ENCODE measurements around the gene TMEM89. TPM values are rescaled to one million over a fixed set of nuclear protein-coding genes. Genes with fewer than 3 reads are reported as not detected.

TMEM89 gene
- total and polyA plus RNA-seq, 2 of the 13 experiments (the other 11 are each of a cell fraction or from before 2014, with no cell fraction given), result 0.31 to 0.59 TPM

DNA sequence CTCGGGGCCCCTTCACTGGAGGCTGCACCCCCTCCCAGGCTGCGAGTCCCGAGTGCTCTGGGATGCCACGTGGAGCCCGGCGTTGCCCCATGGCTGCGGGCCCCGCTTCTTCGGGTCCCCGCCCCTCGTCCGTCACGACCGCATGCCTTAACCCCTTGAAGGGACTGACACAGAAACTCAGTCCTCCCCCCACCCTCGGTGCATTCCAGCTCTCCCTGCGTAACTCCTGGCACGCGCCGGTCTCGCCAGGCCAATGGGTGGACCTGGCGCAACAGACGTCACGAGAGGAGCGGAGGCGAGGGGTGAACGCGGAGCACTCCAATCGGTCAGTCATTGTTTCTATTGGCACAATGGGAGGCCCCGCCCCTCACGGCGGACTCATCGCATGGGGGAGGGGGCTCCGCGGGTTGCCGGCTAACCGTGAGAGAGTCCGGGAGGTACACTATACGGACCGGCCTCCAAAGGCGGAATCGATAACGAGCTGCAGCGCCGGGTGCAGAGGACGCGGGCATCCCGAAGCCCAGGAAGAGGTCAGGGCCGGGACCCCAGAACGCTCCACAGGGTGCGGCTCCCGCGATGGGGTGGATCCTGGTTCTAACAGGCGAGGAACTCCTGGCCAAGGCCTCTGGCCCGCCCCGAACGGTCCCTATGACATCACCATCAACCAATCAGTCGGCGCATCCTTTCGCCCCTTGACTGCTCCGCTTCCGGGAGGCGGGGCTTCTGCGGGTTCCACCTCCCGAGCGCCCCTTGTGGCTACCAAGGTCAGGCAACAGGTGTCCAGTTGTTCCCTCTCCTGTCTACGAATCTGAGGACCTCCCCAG is 42.1 kb upstream of the TMEM89 start (continued):
- TF ChIP-seq, protein P1, sequence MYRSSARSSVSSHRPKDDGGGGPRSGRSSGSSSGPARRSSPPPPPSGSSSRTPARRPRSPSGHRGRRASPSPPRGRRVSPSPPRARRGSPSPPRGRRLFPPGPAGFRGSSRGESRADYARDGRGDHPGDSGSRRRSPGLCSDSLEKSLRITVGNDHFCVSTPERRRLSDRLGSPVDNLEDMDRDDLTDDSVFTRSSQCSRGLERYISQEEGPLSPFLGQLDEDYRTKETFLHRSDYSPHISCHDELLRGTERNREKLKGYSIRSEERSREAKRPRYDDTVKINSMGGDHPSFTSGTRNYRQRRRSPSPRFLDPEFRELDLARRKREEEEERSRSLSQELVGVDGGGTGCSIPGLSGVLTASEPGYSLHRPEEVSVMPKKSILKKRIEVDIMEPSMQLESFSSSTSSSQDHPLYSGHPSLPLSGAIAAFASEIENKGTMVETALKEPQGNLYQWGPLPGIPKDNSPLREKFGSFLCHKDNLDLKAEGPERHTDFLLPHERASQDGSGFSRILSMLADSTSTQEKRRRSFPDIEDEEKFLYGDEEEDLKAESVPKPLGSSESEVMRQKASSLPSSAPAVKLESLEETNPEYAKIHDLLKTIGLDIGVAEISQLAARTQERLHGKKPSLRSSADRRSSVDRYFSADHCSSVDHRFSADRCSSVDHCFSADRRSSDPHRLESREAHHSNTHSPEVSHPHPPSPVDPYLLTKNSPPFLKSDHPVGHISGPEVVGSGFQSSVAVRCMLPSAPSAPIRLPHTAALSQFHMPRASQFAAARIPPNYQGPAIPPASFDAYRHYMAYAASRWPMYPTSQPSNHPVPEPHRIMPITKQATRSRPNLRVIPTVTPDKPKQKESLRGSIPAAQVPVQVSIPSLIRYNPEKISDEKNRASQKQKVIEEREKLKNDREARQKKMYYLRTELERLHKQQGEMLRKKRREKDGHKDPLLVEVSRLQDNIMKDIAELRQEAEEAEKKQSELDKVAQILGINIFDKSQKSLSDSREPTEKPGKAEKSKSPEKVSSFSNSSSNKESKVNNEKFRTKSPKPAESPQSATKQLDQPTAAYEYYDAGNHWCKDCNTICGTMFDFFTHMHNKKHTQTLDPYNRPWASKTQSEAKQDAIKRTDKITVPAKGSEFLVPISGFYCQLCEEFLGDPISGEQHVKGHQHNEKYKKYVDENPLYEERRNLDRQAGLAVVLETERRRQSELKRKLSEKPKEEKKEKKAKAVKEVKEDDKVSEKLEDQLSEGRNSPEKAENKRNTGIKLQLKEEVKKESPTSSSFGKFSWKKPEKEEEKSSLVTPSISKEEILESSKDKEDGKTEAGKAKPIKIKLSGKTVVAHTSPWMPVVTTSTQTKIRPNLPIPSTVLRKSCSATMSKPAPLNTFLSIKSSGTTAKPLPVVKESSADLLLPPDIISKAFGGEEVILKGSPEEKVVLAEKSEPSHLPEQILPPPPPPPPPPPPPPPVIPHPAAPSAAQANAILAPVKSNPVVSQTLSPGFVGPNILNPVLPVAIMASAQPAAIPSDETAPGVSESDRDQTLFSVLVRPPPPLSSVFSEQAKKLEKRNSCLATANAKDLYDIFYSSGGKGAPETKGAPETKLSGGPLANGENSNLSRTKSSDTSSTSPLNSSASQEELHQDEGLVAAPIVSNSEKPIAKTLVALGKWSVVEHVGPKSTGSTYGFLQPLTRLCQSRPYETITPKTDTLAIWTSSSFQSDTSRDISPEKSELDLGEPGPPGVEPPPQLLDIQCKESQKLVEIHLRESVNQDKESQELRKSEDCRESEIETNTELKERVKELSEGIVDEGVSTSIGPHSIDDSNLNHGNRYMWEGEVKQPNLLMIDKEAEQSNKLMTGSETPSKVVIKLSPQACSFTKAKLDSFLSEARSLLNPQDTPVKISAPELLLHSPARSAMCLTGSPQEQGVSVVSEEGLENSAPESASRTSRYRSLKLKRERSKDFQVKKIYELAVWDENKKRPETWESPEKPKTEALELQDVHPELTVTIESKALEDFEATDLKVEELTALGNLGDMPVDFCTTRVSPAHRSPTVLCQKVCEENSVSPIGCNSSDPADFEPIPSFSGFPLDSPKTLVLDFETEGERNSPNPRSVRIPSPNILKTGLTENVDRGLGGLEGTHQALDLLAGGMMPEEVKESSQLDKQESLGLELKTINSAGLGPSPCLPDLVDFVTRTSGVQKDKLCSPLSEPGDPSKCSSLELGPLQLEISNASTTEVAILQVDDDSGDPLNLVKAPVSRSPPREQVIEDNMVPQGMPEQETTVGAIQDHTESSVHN (CRISPR knock-in tag; IDR thresholded peaks at IDR 0.05), result peak; percentile 93; the same call in 1 of the 2 replicates
- TF ChIP-seq, protein P2, sequence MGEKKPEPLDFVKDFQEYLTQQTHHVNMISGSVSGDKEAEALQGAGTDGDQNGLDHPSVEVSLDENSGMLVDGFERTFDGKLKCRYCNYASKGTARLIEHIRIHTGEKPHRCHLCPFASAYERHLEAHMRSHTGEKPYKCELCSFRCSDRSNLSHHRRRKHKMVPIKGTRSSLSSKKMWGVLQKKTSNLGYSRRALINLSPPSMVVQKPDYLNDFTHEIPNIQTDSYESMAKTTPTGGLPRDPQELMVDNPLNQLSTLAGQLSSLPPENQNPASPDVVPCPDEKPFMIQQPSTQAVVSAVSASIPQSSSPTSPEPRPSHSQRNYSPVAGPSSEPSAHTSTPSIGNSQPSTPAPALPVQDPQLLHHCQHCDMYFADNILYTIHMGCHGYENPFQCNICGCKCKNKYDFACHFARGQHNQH (CRISPR knock-in tag; IDR thresholded peaks at IDR 0.05), result no peak; the same call in none of the 2 replicates
- TF ChIP-seq ZNF781 (CRISPR knock-in tag; IDR thresholded peaks at IDR 0.05; ENCODE audit: borderline replicate concordance, not compliant biosample characterization) (peak; percentile 38), PHF8 (CRISPR knock-in tag; IDR thresholded peaks at IDR 0.05) (peak; percentile 57; the same call in 1 of the 2 replicates), ADNP (CRISPR knock-in tag; IDR thresholded peaks at IDR 0.05) (no peak), ZNF350 (CRISPR knock-in tag; IDR thresholded peaks at IDR 0.05; ENCODE audit: borderline replicate concordance, low read depth) (peak; percentile 90), AGO2 (optimal IDR thresholded peaks at IDR 0.05; ENCODE audit: low read depth, low read length) (peak; percentile 99), TOE1 (CRISPR knock-in tag; IDR thresholded peaks at IDR 0.05) (no peak), ZNF160 (CRISPR knock-in tag; IDR thresholded peaks at IDR 0.05) (peak; percentile 64; the same call in 1 of the 2 replicates), ZMYM2 (CRISPR knock-in tag; IDR thresholded peaks at IDR 0.05) (0 out of 2 replicates have a peak, but pooled peaks have one; percentile 9), SYNCRIP (IDR thresholded peaks at IDR 0.05; ENCODE audit: insufficient read depth, low read depth, low read length) (no peak), RAD51 (IDR thresholded peaks at IDR 0.05; ENCODE audit: borderline replicate concordance) (no peak), KLF16 (CRISPR knock-in tag; IDR thresholded peaks at IDR 0.05) (peak in 1 of 2 experiments; percentile 10; a peak in 1 of 4 replicates), MIER2 (CRISPR knock-in tag; IDR thresholded peaks at IDR 0.05) (peak; percentile 80; the same call in 1 of the 2 replicates)
- TF ChIP-seq, protein P3, sequence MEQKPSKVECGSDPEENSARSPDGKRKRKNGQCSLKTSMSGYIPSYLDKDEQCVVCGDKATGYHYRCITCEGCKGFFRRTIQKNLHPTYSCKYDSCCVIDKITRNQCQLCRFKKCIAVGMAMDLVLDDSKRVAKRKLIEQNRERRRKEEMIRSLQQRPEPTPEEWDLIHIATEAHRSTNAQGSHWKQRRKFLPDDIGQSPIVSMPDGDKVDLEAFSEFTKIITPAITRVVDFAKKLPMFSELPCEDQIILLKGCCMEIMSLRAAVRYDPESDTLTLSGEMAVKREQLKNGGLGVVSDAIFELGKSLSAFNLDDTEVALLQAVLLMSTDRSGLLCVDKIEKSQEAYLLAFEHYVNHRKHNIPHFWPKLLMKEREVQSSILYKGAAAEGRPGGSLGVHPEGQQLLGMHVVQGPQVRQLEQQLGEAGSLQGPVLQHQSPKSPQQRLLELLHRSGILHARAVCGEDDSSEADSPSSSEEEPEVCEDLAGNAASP (CRISPR knock-in tag; IDR thresholded peaks at IDR 0.05; ENCODE audit: borderline replicate concordance), result no peak; the same call in 1 of the 2 replicates
- TF ChIP-seq, protein P4, sequence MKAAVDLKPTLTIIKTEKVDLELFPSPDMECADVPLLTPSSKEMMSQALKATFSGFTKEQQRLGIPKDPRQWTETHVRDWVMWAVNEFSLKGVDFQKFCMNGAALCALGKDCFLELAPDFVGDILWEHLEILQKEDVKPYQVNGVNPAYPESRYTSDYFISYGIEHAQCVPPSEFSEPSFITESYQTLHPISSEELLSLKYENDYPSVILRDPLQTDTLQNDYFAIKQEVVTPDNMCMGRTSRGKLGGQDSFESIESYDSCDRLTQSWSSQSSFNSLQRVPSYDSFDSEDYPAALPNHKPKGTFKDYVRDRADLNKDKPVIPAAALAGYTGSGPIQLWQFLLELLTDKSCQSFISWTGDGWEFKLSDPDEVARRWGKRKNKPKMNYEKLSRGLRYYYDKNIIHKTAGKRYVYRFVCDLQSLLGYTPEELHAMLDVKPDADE (CRISPR knock-in tag; IDR thresholded peaks at IDR 0.05), result peak; percentile 85; the same call in 1 of the 2 replicates
